IPS-18a (cell line): ENCODE measurements around the gene KRT15.

Experiments
- H3K27ac ChIP-seq: one replicate; pipeline ENCODE4 v1.5.1; 2013; ENCODE audit warnings: low read length
- H3K27me3 ChIP-seq: one replicate; pipeline ENCODE4 v1.6.1; 2013; ENCODE audit warnings: mild to moderate bottlenecking, low read length; ENCODE audit not compliant: control insufficient read depth, insufficient read depth
- H3K36me3 ChIP-seq: one replicate; pipeline ENCODE4 v1.6.1; 2013; ENCODE audit warnings: low read depth, low read length; ENCODE audit not compliant: control insufficient read depth
- H3K4me1 ChIP-seq: one replicate; pipeline ENCODE4 v1.6.1; 2013; ENCODE audit warnings: low read depth, low read length; ENCODE audit not compliant: control insufficient read depth
- H3K4me3 ChIP-seq: one replicate; pipeline ENCODE4 v1.5.1; 2013; ENCODE audit warnings: low read length
- H3K9ac ChIP-seq: one replicate; pipeline ENCODE4 v1.6.1; 2013; ENCODE audit warnings: mild to moderate bottlenecking, low read length, moderate library complexity
- H3K9me3 ChIP-seq: one replicate; pipeline ENCODE4 v1.6.1; 2013; ENCODE audit warnings: low read depth, low read length; ENCODE audit not compliant: control insufficient read depth

The KRT15 gene

DNA sequence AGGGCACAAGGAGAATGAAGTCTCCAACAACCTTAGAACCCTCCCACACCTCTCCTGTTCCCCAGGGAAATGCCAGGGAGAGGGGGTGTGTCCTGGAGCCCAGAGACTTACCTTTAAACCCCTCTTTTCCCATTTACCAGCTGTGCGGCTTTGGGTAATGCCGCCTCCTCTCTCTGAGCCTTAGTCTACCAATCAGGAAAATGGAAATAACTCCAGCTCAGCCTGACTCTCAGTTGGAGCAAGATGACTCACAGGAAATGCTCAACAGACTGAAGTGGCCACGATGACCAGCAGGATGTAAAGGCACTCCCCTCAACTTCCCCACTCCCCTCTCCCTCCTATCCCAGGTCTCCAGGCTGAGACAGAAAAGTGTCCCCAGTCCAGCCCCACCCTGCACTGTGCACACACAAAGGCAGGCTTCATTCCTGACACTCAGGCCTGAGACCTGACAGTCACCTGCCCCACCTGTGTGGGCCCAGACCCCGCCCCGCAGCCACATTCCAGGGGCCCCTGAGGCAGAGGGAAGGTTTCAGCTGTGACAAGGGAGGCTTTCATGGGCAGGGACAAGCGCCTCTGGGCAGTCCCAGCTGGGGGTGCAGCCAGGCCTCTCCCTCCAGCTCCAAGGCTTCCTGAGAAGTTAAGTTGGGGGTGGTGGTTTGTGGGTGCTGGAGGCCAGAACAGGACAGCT is 3.0 kb upstream of the KRT15 start:
- no peaks in the 10 kb centered on the region for H3K9me3 ChIP-seq
- no peaks in the 10 kb centered on the region for H3K27me3 ChIP-seq
- H3K4me1 ChIP-seq, result no peaks in the 10 kb centered on the region
- no peak overlapping the region for H3K27ac ChIP-seq
- H3K4me3 ChIP-seq, result no peak overlapping the region
- peaks cover 24% of the 10 kb centered on the region for H3K36me3 ChIP-seq
- no peak overlapping the region for H3K9ac ChIP-seq

DNA sequence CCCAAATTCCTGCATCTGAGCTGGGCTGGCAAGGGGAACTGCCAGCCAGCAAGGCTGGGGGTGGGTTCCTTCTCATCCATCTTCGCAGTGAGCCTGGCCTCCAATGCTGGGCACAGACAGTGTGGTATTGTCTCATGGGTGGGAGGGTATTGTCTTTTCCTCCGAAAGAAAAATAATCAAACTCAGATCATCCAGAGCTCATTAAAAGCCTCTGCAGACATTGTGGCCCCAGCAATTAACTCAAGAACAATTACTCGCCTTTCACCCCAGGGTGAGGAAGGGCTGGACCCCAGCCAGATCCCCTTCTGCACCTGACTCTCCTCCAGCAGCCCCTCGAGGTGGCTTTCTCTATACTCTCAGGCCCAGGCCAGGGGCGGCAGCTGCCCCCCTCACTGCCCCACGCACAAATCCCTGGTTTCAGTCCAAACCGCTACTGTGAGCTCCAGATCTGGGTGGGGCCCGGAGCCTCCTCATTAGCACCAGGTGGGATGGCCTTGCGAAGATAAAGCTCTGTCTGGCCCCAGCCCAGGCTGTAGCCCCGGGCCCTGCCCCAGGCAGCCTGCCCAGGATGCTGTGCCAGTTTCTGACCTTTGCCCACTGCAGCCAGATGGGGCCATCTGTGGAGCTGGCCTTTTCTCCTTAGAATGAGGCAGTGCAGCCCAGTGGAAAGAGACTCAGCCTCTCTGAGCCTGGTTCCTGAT is 2.3 kb upstream of the KRT15 start:
- Histone ChIP-seq H3K9ac (no peak overlapping the region), H3K4me3 (no peak overlapping the region), H3K4me1 (no peaks in the 10 kb centered on the region), H3K27me3 (no peaks in the 10 kb centered on the region), H3K36me3 (peaks cover 24% of the 10 kb centered on the region), H3K9me3 (no peaks in the 10 kb centered on the region), H3K27ac (no peak overlapping the region)

DNA sequence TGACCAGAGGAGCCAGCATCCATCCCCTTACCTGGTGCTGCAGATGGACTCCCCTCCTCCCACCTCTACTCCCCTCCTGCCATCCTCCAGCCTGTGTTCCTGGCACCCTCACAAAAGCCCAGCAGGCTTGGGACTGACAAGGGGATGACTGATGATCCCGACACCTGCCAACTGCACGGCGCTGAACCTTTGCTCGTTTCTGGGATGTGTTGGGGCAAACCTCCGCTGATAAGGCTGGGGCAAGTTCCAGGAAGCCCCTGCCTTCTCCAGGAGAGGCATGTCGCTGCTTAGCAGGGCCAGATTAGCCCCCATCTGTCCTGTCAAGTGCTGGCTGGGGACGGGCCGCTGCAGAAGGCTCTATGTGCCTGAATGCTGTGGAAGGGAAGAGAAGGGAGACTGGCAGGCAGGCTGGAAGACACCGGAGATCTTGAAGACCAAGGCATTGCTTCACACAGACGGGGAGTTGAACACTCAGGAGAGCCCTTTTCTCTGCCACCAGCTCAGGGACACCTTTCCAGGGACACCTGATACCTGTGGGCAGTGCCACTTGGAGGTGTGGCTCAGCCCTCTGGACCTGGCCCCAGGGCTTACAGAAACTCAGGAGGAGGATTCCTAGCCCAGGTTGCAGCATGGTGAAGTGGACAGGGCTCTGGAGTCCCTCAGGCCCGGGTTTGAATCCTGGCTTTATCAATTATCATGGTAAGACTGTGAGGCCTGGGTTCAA is 973 bp upstream of the KRT15 start:
- Histone ChIP-seq H3K4me3 (no peak overlapping the region), H3K9me3 (no peaks in the 10 kb centered on the region), H3K27me3 (no peaks in the 10 kb centered on the region), H3K36me3 (peaks cover 19% of the 10 kb centered on the region), H3K9ac (no peak overlapping the region), H3K27ac (no peak overlapping the region), H3K4me1 (no peaks in the 10 kb centered on the region)

GRCh38 chr17:41518031-41518430 is 659 bp downstream of the KRT15 start:
- Histone ChIP-seq H3K4me3 (no peak overlapping the region), H3K9me3 (no peaks in the 10 kb centered on the region), H3K27ac (no peak overlapping the region), H3K36me3 (peaks cover 2% of the 10 kb centered on the region), H3K4me1 (no peaks in the 10 kb centered on the region), H3K27me3 (no peaks in the 10 kb centered on the region), H3K9ac (no peak overlapping the region)

DNA sequence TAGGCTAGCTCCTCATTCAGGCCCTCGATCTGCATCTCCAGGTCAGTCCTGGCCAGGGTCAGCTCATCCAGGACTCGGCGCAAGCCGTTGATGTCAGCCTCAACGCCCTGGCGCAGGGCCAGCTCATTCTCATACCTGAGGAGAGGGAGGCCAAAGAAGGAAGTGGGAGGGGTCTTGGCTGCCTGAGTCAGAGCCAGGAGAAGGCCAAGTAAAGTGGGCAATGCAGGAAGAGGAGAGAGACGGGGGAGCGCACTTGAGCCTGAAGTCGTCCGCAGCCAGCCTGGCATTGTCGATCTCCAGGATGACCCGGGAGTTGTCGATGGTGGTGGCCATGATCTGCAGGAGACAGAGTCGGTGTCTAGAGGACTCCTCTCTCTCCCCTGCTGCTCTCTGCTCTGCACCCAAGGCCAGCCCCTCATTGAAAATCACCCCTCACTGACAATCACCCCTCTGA is 1.8 kb downstream of the KRT15 start:
- Histone ChIP-seq H3K4me3 (no peak overlapping the region), H3K9me3 (no peaks in the 10 kb centered on the region), H3K9ac (no peak overlapping the region), H3K4me1 (no peaks in the 10 kb centered on the region), H3K36me3 (no peaks in the 10 kb centered on the region), H3K27me3 (no peaks in the 10 kb centered on the region), H3K27ac (no peak overlapping the region)

DNA sequence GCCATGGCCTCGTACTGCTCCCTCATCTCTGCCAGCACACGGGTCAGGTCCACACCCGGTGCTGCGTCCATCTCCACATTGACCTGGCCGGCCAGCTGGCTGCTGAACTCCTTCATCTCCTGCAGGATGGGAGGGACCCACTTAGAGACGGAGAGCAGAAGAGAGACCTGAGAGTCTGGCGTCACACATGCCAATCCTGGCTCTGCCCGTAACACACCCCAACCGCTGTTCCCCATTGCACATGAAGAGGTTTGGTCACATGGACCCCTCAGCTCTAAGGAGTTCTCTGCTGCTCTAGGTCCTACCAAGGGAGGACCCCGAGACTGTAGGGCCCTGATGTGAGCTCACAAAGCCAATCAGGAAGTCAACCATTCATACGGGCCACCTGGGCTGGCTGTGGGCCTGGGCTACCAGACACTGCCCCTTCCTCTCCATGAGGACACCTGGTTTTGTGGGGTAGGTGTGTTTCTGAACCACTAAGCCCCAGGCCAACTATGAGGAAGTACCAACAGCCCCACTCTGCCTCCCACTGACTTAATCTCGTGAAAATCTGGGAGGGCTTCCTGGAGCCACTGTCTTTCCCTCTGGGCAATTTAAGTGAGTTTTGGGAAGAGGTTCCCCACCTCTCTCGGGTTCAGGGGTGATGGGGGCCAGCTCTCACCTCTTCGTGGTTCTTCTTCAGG is 2.4 kb downstream of the KRT15 start:
- no peak overlapping the region for H3K27ac ChIP-seq
- H3K27me3 ChIP-seq, result no peaks in the 10 kb centered on the region
- no peak overlapping the region for H3K9ac ChIP-seq
- H3K9me3 ChIP-seq, result no peaks in the 10 kb centered on the region
- no peaks in the 10 kb centered on the region for H3K36me3 ChIP-seq
- no peak overlapping the region for H3K4me3 ChIP-seq
- H3K4me1 ChIP-seq, result no peaks in the 10 kb centered on the region

DNA sequence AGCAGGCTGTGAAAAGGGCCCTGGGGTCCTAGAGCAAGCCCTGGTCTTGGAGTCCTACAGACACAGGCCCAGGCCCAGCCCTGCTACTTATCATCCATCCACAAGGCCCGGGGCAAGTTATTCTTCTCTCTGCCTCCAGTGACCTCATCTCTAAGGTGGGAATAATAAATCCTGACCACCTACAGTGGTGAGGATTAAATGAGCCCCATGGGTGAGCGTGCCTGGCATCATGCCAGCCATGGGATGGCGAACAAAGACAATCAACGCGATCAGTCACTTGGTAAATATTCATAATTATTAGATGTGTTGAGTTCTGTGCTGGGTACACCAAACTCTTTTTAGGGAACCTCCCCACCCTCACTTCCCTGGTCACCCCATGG is 5.5 kb downstream of the KRT15 start:
- Histone ChIP-seq H3K36me3 (no peaks in the 10 kb centered on the region), H3K27ac (no peak overlapping the region), H3K4me1 (peaks cover 12% of the 10 kb centered on the region), H3K27me3 (no peaks in the 10 kb centered on the region), H3K9ac (no peak overlapping the region), H3K4me3 (no peak overlapping the region), H3K9me3 (no peaks in the 10 kb centered on the region)

- no peaks in the 10 kb centered on the region for H3K9me3 ChIP-seq
- no peaks in the 10 kb centered on the region for H3K27me3 ChIP-seq
- no peaks in the 10 kb centered on the region for H3K36me3 ChIP-seq
- no peak overlapping the region for H3K27ac ChIP-seq
- H3K9ac ChIP-seq, result no peak overlapping the region
- H3K4me1 ChIP-seq, result peaks cover 12% of the 10 kb centered on the region
- H3K4me3 ChIP-seq, result no peak overlapping the region
These were observed 6.0 kb downstream of the KRT15 start for GRCh38 chr17:41512546-41513167.

GRCh38 chr17:41511716-41512115 is 7.0 kb downstream of the KRT15 start:
- Histone ChIP-seq H3K27me3 (no peaks in the 10 kb centered on the region), H3K36me3 (no peaks in the 10 kb centered on the region), H3K9ac (no peak overlapping the region), H3K9me3 (no peaks in the 10 kb centered on the region), H3K4me3 (no peak overlapping the region), H3K27ac (no peak overlapping the region), H3K4me1 (peaks cover 12% of the 10 kb centered on the region)

DNA sequence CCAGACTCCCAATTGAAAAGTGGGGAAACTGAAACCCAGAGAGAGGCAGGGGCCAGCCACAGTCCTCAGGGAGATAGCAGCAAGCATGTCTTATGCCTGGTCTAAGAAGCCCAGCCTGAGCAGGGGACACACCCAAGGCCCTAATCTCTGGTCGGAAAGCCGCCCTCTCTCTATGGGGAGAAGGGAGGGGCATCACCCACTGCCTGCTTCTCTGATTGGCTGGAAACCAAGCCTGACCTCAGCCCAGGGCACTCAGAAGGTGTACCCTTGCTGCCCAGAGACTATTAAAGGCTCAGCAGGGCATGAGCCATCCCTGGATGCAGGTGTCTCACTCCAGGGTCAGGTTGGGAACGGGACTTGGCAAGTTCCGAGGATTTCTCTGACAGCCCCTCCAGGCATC is 7.6 kb downstream of the KRT15 start:
- H3K4me3 ChIP-seq, result no peak overlapping the region
- no peak overlapping the region for H3K9ac ChIP-seq
- no peaks in the 10 kb centered on the region for H3K27me3 ChIP-seq
- H3K9me3 ChIP-seq, result no peaks in the 10 kb centered on the region
- no peaks in the 10 kb centered on the region for H3K36me3 ChIP-seq
- peaks cover 12% of the 10 kb centered on the region for H3K4me1 ChIP-seq
- H3K27ac ChIP-seq, result no peak overlapping the region
